Effector memory CD8-positive, alpha-beta T cell (primary cell): Measurements from ENCODE around the gene NDOR1.

Source experiments
- ATAC-seq: fragments of 150-1000 bp; cut with Tn5 transposase; replicated peaks from 2 replicates; pipeline ENCODE4 v1.10.0; 2021; ENCODE audit warnings: mild to moderate bottlenecking, moderate library complexity
- DNase-seq, 3 experiments: peaks; one replicate each; pipeline ENCODE4 v3.0.0; 2021
- H3K27ac Mint-ChIP-seq, 2 donors: one replicate each; pipeline ENCODE4 v1.8.0; 2022; ENCODE audit warnings: mild to moderate bottlenecking in 2 of 2, mixed read lengths in 2 of 2, moderate library complexity in 2 of 2
- H3K27me3 Mint-ChIP-seq, 2 donors: one replicate each; pipeline ENCODE4 v1.8.0; 2022; ENCODE audit warnings: mixed read lengths in 2 of 2
- H3K36me3 Mint-ChIP-seq: one replicate; pipeline ENCODE4 v1.8.0; 2022; ENCODE audit warnings: mild to moderate bottlenecking, moderate library complexity, mixed read lengths; ENCODE audit not compliant: insufficient read depth
- H3K4me1 Mint-ChIP-seq, 2 donors: one replicate each; pipeline ENCODE4 v1.8.0; 2022; ENCODE audit warnings: low read depth in 2 of 2, mixed read lengths in 2 of 2
- H3K4me3 Mint-ChIP-seq, 2 donors: one replicate each; pipeline ENCODE4 v1.8.0; 2022; ENCODE audit warnings: mild to moderate bottlenecking in 2 of 2, mixed read lengths in 2 of 2, moderate library complexity in 2 of 2
- H3K9me3 Mint-ChIP-seq, 2 donors: one replicate each; pipeline ENCODE4 v1.8.0; 2022; ENCODE audit warnings: mixed read lengths in 2 of 2

Gene NDOR1

GRCh38 chr9:137206602-137207001 is 1.1 kb downstream of the NDOR1 start:
- no peak for ATAC-seq
- Mint-ChIP-seq H3K9me3 (no peaks in the 10 kb centered on the region), H3K27ac (peak overlapping the region; percentile 96 to 97), H3K27me3 (no peaks in the 10 kb centered on the region), H3K4me3 (peak overlapping the region; percentile 91 to 94), H3K36me3 (peaks cover 46% of the 10 kb centered on the region), H3K4me1 (peaks cover 26 to 34% of the 10 kb centered on the region in 2 donors)
- no peak for DNase-seq

- H3K36me3 Mint-ChIP-seq: peaks cover 22% of the 10 kb centered on the region
- DNase-seq (no peak), ATAC-seq (no peak)
- H3K27ac Mint-ChIP-seq: peak overlapping the region in 1 of 2 donors; percentile 72
- H3K27me3 Mint-ChIP-seq: no peaks in the 10 kb centered on the region
- H3K9me3 Mint-ChIP-seq: no peaks in the 10 kb centered on the region
- peaks cover 13 to 17% of the 10 kb centered on the region in 2 donors for H3K4me1 Mint-ChIP-seq
- no peak overlapping the region for H3K4me3 Mint-ChIP-seq
These were observed 6.0 kb downstream of the NDOR1 start for GRCh38 chr9:137211532-137211931.

GRCh38 chr9:137212520-137212919 is 7.0 kb downstream of the NDOR1 start:
- Mint-ChIP-seq H3K4me1 (peaks cover 3 to 7% of the 10 kb centered on the region in 2 donors), H3K27ac (no peak overlapping the region), H3K36me3 (peaks cover 21% of the 10 kb centered on the region), H3K4me3 (no peak overlapping the region), H3K27me3 (no peaks in the 10 kb centered on the region), H3K9me3 (no peaks in the 10 kb centered on the region)
- no peak for DNase-seq
- ATAC-seq: no peak

- Mint-ChIP-seq H3K4me3 (no peak overlapping the region), H3K36me3 (peaks cover 16% of the 10 kb centered on the region), H3K9me3 (no peaks in the 10 kb centered on the region), H3K27me3 (no peaks in the 10 kb centered on the region), H3K4me1 (peaks cover 0 to 5% of the 10 kb centered on the region in 2 donors), H3K27ac (no peak overlapping the region)
- DNase-seq (no peak), ATAC-seq (no peak)
These were observed 7.9 kb downstream of the NDOR1 start for GRCh38 chr9:137213160-137214060.

GRCh38 chr9:137214620-137215019 is 9.1 kb downstream of the NDOR1 start:
- peaks cover 0 to 3% of the 10 kb centered on the region in 2 donors for H3K4me1 Mint-ChIP-seq
- no peak overlapping the region for H3K4me3 Mint-ChIP-seq
- no peaks in the 10 kb centered on the region for H3K27me3 Mint-ChIP-seq
- no peak for DNase-seq
- peak overlapping the region in 1 of 2 donors; percentile 76 for H3K27ac Mint-ChIP-seq
- H3K9me3 Mint-ChIP-seq: no peaks in the 10 kb centered on the region
- H3K36me3 Mint-ChIP-seq: peaks cover 10% of the 10 kb centered on the region
- no peak for ATAC-seq

- H3K4me1 Mint-ChIP-seq: peaks cover 0 to 4% of the 10 kb centered on the region in 2 donors
- no peak overlapping the region for H3K27ac Mint-ChIP-seq
- no peak overlapping the region for H3K4me3 Mint-ChIP-seq
- no peaks in the 10 kb centered on the region for H3K9me3 Mint-ChIP-seq
- H3K36me3 Mint-ChIP-seq: peaks cover 4% of the 10 kb centered on the region
- no peaks in the 10 kb centered on the region for H3K27me3 Mint-ChIP-seq
- ATAC-seq (no peak), DNase-seq (no peak)
These were observed 9.9 kb downstream of the NDOR1 start for GRCh38 chr9:137215196-137215986.

GRCh38 chr9:137216188-137216965 is 10.9 kb downstream of the NDOR1 start:
- no peak overlapping the region for H3K27ac Mint-ChIP-seq
- H3K36me3 Mint-ChIP-seq: peaks cover 6% of the 10 kb centered on the region
- H3K4me3 Mint-ChIP-seq: no peak overlapping the region
- H3K4me1 Mint-ChIP-seq: peaks cover 0 to 3% of the 10 kb centered on the region in 2 donors
- DNase-seq (no peak), ATAC-seq (no peak)
- H3K9me3 Mint-ChIP-seq: no peaks in the 10 kb centered on the region
- no peaks in the 10 kb centered on the region for H3K27me3 Mint-ChIP-seq

- Mint-ChIP-seq H3K4me3 (no peak overlapping the region), H3K4me1 (peaks cover 0 to 3% of the 10 kb centered on the region in 2 donors)
- ATAC-seq: no peak
These were observed 12.0 kb downstream of the NDOR1 start for GRCh38 chr9:137217276-137218211.

GRCh38 chr9:137218212-137218753 is 12.8 kb downstream of the NDOR1 start:
- DNase-seq (no peak), ATAC-seq (no peak)
- Mint-ChIP-seq H3K9me3 (no peaks in the 10 kb centered on the region), H3K4me1 (peaks cover 0 to 4% of the 10 kb centered on the region in 2 donors), H3K27ac (no peak overlapping the region), H3K4me3 (no peak overlapping the region), H3K27me3 (no peaks in the 10 kb centered on the region), H3K36me3 (peaks cover 5% of the 10 kb centered on the region)

More at GRCh38 chr9:137217276-137218211, 12.0 kb downstream of the NDOR1 start:
- DNase-seq: no peak
- peaks cover 6% of the 10 kb centered on the region for H3K36me3 Mint-ChIP-seq
- H3K27ac Mint-ChIP-seq: no peak overlapping the region
- no peaks in the 10 kb centered on the region for H3K27me3 Mint-ChIP-seq
- no peaks in the 10 kb centered on the region for H3K9me3 Mint-ChIP-seq

- no peak for ATAC-seq
- no peaks in the 10 kb centered on the region for H3K27me3 Mint-ChIP-seq
- no peaks in the 10 kb centered on the region for H3K9me3 Mint-ChIP-seq
- no peak for DNase-seq
- no peak overlapping the region for H3K27ac Mint-ChIP-seq
- peaks cover 0 to 4% of the 10 kb centered on the region in 2 donors for H3K4me1 Mint-ChIP-seq
- no peak overlapping the region for H3K4me3 Mint-ChIP-seq
- peaks cover 10% of the 10 kb centered on the region for H3K36me3 Mint-ChIP-seq
These were observed 13.3 kb downstream of the NDOR1 start for GRCh38 chr9:137218754-137219271.

GRCh38 chr9:137219757-137220316 is 14.3 kb downstream of the NDOR1 start:
- Mint-ChIP-seq H3K27ac (no peak overlapping the region), H3K4me3 (peak overlapping the region in 1 of 2 donors; percentile 53), H3K9me3 (no peaks in the 10 kb centered on the region), H3K4me1 (peaks cover 0 to 4% of the 10 kb centered on the region in 2 donors), H3K36me3 (peaks cover 13% of the 10 kb centered on the region), H3K27me3 (no peaks in the 10 kb centered on the region)
- DNase-seq (no peak), ATAC-seq (no peak)
